ENCODE measurements around the gene CEP41. TPM values are rescaled to one million over a fixed set of nuclear protein-coding genes. Genes with fewer than 3 reads are reported as not detected.

Gene CEP41
- polyA plus RNA-seq, 6 donors from 2014 or later, result 6.2 to 20.7 (median 10.3) TPM

GRCh38 chr7:130350945-130351790 is 89.6 kb downstream of the CEP41 start:
- Mint-ChIP-seq H3K27ac (no peak overlapping the region), H3K36me3 (no peaks in the 10 kb centered on the region)

DNA sequence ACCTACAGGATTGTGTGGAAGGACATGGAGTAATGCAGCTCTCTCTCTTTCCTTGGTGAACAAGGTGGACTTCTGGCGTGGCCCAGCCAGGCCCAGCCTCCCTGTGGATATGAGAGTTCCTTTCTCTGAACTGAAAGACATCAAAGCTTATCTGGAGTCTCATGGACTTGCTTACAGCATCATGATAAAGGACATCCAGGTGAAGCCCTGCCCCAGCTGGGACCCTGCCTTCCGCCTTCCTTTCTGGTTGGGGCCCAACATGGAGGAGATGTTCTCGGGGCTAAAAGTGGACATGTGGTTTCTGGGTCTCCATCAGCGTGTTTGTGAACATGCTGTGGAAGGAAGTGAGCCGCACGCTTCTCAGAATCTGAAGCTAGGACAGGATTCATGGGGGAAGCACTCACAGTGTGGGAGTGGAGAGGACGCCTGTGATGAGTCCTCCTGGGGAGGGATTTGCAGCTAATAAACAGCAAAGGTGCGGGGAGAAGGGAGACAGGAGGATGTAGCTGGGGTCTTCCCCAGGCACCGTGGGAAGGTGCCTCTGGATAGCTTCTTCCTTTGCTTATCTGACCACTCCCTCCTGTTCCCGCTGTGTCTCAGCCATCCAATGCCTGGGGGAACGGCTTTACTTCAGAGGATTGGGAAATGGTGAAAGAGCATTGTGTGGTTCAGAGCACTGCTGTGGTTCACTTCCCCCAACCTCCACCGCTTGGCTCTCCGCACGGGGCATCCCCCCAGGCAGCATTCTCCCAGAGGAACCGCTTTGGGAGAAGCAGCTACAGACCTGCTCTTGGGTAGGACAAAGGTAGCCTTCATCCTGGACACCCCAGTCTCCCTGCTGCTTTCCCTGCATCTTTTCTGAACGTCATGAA is 90.7 kb downstream of the CEP41 start:
- peaks cover 10 to 29% (median 23%) of the 10 kb centered on the region in 3 donors for H3K27me3 Mint-ChIP-seq
- no peaks in the 10 kb centered on the region for H3K9me3 Mint-ChIP-seq
- H3K27ac Mint-ChIP-seq, result no peak overlapping the region
- ATAC-seq (ENCODE audit: low read depth in 2 of 2) (no peak), DNase-seq (no peak)
- peaks cover 0 to 1% (median 0%) of the 10 kb centered on the region in 3 donors for H3K4me1 Mint-ChIP-seq
- no peaks in the 10 kb centered on the region for H3K36me3 Mint-ChIP-seq
- H3K4me3 Mint-ChIP-seq, result peak overlapping the region in 1 of 8 donors; percentile 60

More at GRCh38 chr7:130350945-130351790, 89.6 kb downstream of the CEP41 start:
- Mint-ChIP-seq H3K27me3 (peaks cover 4 to 23% (median 22%) of the 10 kb centered on the region in 3 donors), H3K9me3 (no peaks in the 10 kb centered on the region), H3K4me3 (no peak overlapping the region), H3K4me1 (peaks cover 0 to 1% (median 0%) of the 10 kb centered on the region in 3 donors)
- ATAC-seq (ENCODE audit: low read depth in 2 of 2) (no peak), DNase-seq (no peak)

DNA sequence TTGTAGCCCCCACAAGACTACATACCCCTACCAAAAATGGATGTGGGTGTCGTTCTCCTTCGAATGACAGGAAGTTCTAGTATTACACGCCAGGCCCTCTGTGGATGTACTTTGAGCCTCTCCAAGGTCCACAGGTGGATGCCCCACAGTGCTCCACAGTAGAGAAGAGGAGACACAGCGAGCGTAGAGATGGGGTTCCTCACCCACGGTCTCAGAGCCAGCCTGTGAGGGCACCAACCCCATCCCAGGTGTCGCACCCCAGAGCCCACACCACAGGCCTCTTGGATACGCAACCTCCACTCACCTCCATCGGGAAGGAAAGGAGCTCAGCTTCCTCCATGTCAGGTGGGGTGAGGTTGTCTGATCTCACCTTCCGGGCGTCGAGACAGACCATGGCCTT is 93.9 kb downstream of the CEP41 start:
- Mint-ChIP-seq H3K36me3 (no peaks in the 10 kb centered on the region), H3K4me1 (peaks cover 0 to 1% (median 0%) of the 10 kb centered on the region in 3 donors), H3K27ac (no peak overlapping the region), H3K4me3 (no peak overlapping the region), H3K9me3 (peaks cover 0 to 3% (median 0%) of the 10 kb centered on the region in 7 donors), H3K27me3 (peaks cover 16 to 29% (median 23%) of the 10 kb centered on the region in 3 donors)
- DNase-seq (no peak), ATAC-seq (ENCODE audit: low read depth in 2 of 2) (no peak)

GRCh38 chr7:130346177-130346905 is 94.5 kb downstream of the CEP41 start:
- no peak overlapping the region for H3K27ac Mint-ChIP-seq
- H3K4me3 Mint-ChIP-seq, result no peak overlapping the region
- H3K4me1 Mint-ChIP-seq, result no peaks in the 10 kb centered on the region
- peaks cover 0 to 6% (median 0%) of the 10 kb centered on the region in 7 donors for H3K9me3 Mint-ChIP-seq
- no peak for ATAC-seq (ENCODE audit: low read depth in 2 of 2)
- no peak for DNase-seq
- peaks cover 16 to 25% (median 18%) of the 10 kb centered on the region in 3 donors for H3K27me3 Mint-ChIP-seq
- H3K36me3 Mint-ChIP-seq, result no peaks in the 10 kb centered on the region

DNA sequence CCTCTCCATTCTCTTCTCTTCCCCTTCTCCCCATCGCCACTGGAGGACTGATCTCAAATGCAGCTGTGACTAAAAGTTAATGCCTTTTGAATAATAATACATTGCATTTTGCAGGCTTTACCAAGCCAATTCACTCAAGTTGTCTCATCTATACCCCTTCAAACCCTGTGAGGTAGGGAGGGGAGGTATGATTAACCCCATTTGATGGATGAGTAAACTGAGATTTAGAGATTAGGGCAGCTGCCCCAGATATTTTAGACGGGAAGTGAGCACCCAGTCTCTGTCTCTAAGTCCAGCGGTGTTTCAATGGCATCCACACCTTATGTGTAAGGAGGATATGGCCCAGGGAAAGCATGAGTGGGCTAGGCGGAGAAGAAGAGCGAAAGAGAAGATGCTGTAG is 95.1 kb downstream of the CEP41 start:
- no peak overlapping the region for H3K4me3 Mint-ChIP-seq
- H3K4me1 Mint-ChIP-seq, result no peaks in the 10 kb centered on the region
- H3K27ac Mint-ChIP-seq, result no peak overlapping the region
- peaks cover 0 to 6% (median 0%) of the 10 kb centered on the region in 7 donors for H3K9me3 Mint-ChIP-seq
- ATAC-seq (ENCODE audit: low read depth in 2 of 2), result no peak
- no peak for DNase-seq
- H3K36me3 Mint-ChIP-seq, result no peaks in the 10 kb centered on the region
- peaks cover 13 to 23% (median 16%) of the 10 kb centered on the region in 3 donors for H3K27me3 Mint-ChIP-seq

DNA sequence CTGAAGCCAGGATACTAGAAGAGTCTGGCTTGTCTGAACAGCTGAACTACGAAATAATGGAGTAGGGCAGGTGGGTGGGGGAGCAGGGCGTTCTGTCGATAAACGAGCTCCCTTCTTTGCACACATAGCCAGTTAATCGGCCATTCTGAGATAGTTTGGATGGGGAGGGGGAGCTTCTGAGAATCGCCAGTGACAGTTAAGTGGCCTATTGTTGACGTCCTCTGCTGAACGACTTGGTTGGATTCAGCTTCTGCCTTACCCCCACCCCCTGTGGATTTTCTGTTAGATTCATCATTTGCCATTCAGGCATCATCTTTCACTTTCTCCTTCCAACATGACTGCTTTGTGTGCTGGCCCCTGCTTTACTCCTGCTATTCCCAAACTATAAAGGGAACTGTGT is 95.7 kb downstream of the CEP41 start:
- DNase-seq, result no peak
- Mint-ChIP-seq H3K9me3 (peaks cover 0 to 6% (median 0%) of the 10 kb centered on the region in 7 donors), H3K4me1 (no peaks in the 10 kb centered on the region), H3K27me3 (peaks cover 13 to 23% (median 16%) of the 10 kb centered on the region in 3 donors), H3K4me3 (no peak overlapping the region), H3K27ac (no peak overlapping the region), H3K36me3 (no peaks in the 10 kb centered on the region)
- no peak for ATAC-seq (ENCODE audit: low read depth in 2 of 2)

DNA sequence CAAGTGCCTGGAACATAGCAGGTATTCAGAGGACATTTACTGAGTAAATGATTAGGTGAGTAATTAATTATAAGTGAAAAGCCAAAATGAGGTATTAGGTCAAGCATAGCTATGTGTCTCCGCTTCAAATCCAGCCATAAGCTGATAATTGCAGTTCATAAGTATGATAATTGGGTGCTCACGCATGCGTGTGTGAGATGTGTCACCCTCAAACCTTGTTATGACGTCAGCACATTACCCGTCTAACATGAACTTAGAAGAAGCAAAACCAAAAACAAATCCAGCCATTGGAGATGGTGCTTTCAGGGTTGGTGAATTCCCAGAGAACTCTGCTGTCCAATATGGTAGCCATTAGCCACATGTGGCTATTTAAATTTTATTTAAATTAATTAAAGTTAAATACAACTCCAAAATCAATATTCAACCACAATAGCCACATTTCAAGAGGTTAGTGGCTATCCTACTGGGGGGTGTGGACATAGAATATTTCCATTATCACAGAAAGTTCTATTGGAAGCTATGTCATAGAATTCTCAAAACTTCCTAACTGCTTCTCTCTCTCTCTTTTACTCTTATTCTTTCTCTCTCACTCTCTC is 96.4 kb downstream of the CEP41 start, which contains the start of gene CPA5:
CPA5 (plus strand) TSS at position 546 of the 596 bp plus-strand sequence. CDS start 1,670 bp downstream, outside the sequence.
- H3K36me3 Mint-ChIP-seq, result no peaks in the 10 kb centered on the region
- H3K9me3 Mint-ChIP-seq, result peaks cover 0 to 6% (median 0%) of the 10 kb centered on the region in 7 donors
- peaks cover 13 to 23% (median 16%) of the 10 kb centered on the region in 3 donors for H3K27me3 Mint-ChIP-seq
- H3K4me1 Mint-ChIP-seq, result no peaks in the 10 kb centered on the region
- no peak within 1 kb of the TSS for H3K27ac Mint-ChIP-seq
- no peak within 1 kb of the TSS for H3K4me3 Mint-ChIP-seq
- DNase-seq (no peak), ATAC-seq (ENCODE audit: low read depth in 2 of 2) (no peak)

Other genes with a start within 250 kb of the CEP41 start
- 10 to 100 TPM; 37.3 to 48.3 (median 44.5) TPM for gene TMEM209, start 235.6 kb downstream of the CEP41 start, polyA plus RNA-seq (ENCODE audit: low read depth in 6 of 6)
- not detected for gene SSMEM1, start 233.2 kb downstream of the CEP41 start, polyA plus RNA-seq (ENCODE audit: low read depth in 6 of 6)
- not detected for gene CPA2, start 174.2 kb downstream of the CEP41 start, polyA plus RNA-seq (ENCODE audit: low read depth in 6 of 6)
- gene CPA4, start 147.9 kb downstream of the CEP41 start, polyA plus RNA-seq (ENCODE audit: low read depth in 6 of 6), result not detected
- gene CPA5, start 96.2 kb downstream of the CEP41 start, polyA plus RNA-seq (ENCODE audit: low read depth in 6 of 6), result under 1 TPM in 1 of 6 donors, not detected in 5; 0.18 TPM
- not detected for gene CPA1, start 60.5 kb downstream of the CEP41 start, polyA plus RNA-seq (ENCODE audit: low read depth in 6 of 6)
- 10 to 100 TPM in 1 of 6 donors, 1 to 10 TPM in 5; 4.6 to 19.4 (median 5.7) TPM for gene MEST, start 51.1 kb upstream of the CEP41 start, polyA plus RNA-seq (ENCODE audit: low read depth in 6 of 6)
- 1 to 10 TPM in 5 of 6 donors, not detected in 1; 1.5 to 7.3 (median 2.0) TPM for gene COPG2, start 227.7 kb upstream of the CEP41 start, polyA plus RNA-seq (ENCODE audit: low read depth in 6 of 6)
- gene TSGA13, start 245.5 kb upstream of the CEP41 start, polyA plus RNA-seq (ENCODE audit: low read depth in 6 of 6), result not detected

Measured in naive B cell (primary cell).